SKM-1 (cell line): Measurements from ENCODE around the gene TAS2R1.
"Not testable (repeated sequence)": the region's sequence is repeated elsewhere in the genome, so short reads cannot be mapped to it uniquely, and the experiment has no call there.

ENCODE experiments used
- DNase-seq: peaks from one replicate; lab custom pipeline; 2025; ENCODE audit not compliant: unreplicated experiment; lab: John Stamatoyannopoulos, UW

TAS2R1 gene

GRCh38 chr5:9623661-9624060 lies 6.5 kb downstream of the TAS2R1 start:
- no peak for DNase-seq

DNA sequence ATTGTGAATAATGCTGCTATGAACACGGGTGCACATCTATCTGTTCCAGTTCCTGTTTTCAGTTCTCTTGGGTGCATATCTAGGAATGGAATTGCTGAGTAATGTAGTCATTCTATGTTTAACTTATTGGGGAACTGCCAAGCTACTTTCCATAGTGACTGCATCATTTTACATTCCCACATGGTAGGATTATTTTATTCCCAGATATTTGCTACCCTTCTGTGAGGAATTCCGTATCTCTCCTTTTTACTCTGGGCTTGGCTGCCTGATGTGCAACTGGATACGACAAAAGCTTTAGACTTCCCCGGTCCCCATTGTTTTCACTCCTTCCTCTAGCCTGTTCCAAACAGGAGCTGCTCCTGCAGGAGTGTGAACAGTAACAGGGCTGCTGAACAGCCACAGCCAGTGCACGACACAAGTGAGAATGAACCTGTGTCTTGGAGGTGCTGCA lies 7.2 kb downstream of the TAS2R1 start:
- DNase-seq: no peak

DNA sequence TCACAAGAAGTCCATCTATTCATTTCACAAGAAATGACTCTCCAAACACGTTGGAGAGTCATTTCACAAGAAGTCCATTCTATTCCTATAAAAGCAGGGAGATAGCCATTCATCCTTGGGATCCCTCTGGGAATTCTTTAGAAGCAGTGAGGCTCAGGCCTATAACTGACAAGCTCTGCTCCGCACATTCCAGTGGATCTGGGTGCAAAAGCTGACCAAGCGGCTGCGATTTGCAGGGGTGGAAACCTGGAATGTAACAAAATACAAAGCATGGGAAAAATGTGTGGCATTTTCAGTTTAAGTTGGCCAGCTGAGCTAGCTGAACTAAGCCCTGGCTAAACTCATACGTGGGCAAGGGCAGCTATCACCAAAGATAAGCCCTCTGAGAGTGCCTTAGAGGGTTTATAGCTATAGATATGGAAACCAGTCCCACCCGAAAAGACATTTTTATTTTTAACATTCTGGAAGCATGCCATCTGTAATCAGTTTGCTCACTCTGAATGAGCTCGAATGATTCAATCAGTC lies 8.7 kb downstream of the TAS2R1 start:
- no peak for DNase-seq

DNA sequence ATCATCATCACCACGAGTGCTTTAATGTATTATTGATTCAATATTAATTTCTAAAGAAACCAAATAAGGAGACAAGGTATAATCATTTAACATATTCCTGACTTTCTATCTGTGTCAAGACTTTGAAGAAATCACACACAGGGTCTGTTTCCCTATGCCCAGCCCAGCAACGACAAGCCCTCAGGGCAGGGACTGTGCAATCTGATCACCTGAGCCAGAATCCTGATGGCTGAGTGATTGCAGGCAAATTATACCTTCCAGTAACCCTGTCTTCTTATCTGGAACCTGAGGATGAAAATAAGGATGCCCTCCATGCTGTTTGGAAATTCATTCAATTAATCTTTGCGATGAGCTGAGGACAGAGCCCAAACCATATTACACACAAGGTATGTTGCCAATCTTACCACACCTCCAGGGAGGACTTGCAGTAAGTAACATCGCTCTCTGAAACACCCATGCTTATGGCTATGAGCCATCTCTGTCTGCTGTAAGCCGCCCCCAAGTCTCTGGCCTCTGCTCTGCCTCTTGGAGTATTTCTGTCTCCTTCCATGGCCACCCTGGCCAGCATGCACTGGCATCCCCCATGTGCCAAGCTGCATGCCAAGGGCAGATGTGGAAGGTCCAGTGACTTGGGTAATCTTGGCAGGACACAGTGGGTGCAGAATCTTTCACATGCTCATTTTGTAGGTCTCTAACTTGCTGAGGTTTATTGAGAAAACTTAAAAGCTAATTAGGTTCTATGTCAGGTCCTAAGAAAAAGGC lies 10.6 kb downstream of the TAS2R1 start:
- no peak for DNase-seq

GRCh38 chr5:9617739-9618504 lies 12.2 kb downstream of the TAS2R1 start:
- no peak for DNase-seq

GRCh38 chr5:9617221-9617620 lies 12.9 kb downstream of the TAS2R1 start:
- no peak for DNase-seq

GRCh38 chr5:9615331-9615730 lies 14.8 kb downstream of the TAS2R1 start:
- DNase-seq: no peak

- no peak for DNase-seq
Observed at GRCh38 chr5:9613360-9613759, 16.8 kb downstream of the TAS2R1 start.

GRCh38 chr5:9610969-9611368 lies 19.2 kb downstream of the TAS2R1 start:
- DNase-seq: no peak

- no peak for DNase-seq
Observed at GRCh38 chr5:9610364-9610763, 19.8 kb downstream of the TAS2R1 start.

DNA sequence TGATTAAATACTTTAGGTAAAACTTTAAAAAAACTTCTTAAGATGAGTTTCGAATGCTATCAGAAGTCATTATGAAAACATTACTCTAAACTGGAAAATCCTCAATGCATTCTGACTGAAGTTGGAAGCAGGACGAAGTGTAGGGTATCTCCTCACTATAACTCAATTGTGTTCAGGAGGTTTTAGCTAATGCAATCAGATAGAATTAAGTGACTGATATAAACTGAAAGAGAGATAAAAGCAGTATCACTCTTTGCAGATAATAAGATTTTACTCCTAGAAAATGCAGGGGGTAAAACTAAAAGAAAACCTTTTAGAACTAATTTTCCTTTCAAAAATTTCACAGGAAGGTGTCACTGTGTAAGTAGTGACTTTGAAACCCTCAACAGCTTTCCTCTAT lies 22.1 kb downstream of the TAS2R1 start:
- no peak for DNase-seq

GRCh38 chr5:9605041-9605838 lies 24.9 kb downstream of the TAS2R1 start:
- no peak for DNase-seq

GRCh38 chr5:9604416-9604815 lies 25.7 kb downstream of the TAS2R1 start:
- DNase-seq: no peak

DNA sequence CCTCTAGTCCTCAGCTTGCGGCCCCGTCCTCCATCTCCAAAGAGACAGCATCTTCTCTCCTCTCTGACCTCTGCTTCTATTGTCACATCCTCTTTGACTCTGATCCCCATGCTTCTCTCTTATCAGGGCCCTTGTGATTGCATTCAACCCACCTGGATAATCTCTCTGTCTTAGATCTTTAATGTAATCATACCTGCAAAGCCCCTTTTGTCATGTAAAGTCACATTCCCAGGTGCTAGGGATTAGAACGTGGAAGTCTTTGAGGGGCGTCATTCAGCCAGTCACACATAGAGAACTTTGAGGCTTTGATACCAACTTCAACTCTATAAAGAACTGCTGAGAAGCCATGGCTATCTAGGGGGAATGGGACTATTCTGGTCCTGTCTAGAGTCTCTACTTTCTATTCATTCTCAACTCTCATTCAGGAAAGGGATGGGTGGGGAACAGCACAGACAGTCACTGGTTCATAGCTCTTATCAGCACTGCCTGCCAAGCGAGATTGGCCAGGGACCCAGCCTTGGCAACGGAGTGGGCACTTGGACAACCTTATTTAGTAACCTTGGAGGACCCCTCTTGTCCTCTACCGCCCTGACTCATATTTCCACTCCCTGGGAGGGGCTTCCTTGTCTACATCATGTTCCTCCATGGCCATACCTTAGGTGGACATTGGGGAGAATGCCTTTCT lies 29.0 kb downstream of the TAS2R1 start:
- no peak for DNase-seq

DNA sequence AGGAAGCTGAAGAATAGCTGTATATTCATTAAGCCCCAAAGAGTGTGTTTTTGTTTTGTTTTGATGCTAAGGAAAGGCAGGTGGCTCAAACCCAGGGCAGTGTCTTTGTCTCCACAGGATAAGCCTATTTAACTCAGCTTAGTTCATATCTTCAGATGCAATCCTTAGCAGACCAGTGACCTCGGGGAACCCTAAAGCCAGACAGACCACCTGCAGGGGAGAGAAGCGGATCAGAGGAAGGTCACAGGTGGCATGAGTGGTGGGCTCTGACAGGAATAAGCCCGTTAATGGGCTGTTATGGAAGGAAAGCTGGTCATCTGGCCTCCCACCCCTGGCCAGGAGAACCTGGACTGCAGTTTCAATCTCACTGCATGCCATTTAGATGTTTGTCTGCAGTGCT lies 30.8 kb downstream of the TAS2R1 start:
- no peak for DNase-seq

DNA sequence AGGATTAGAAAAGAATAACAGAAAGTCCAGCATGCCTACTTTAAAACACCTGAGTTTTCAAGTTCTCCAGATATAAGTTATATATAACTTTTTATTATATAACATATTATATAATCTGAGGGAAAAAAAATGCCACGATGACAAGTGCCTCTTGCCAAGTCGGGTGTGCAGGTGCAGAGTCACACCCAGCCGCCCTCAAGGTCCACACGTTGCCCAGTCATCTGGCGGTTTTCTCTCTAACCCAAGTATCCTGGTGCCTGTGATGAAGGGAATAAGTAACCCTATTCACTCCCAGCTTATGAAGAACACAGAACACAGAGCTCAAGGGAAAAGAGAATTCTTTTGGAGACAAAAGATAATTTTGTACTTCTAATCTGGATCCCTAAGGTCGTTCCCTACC lies 31.8 kb downstream of the TAS2R1 start:
- DNase-seq: not testable (repeated sequence)

- DNase-seq: not testable (repeated sequence)
Observed at GRCh38 chr5:9597322-9597721, 32.8 kb downstream of the TAS2R1 start.

DNA sequence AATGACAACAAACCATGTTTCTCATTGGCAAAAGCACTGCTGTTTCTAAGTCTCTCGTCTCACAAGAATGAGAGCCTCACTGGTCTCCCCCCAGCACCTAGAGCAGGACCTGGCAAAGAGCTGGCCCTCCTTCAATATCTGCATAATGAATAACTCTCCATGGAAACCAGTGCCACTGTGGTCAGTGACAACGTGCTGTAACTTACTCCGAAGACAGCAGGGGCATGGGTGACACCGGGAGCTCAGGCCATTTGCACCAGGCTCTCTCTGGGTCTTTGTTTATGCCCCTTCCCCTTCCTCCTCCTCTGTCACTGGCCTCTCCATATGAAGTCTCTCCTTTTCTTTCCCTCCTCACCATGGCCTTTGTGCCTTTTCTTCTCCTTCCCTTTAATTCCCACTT lies 33.3 kb downstream of the TAS2R1 start:
- DNase-seq: no peak

- DNase-seq: no peak
Observed at GRCh38 chr5:9596171-9596780, 33.9 kb downstream of the TAS2R1 start.

DNA sequence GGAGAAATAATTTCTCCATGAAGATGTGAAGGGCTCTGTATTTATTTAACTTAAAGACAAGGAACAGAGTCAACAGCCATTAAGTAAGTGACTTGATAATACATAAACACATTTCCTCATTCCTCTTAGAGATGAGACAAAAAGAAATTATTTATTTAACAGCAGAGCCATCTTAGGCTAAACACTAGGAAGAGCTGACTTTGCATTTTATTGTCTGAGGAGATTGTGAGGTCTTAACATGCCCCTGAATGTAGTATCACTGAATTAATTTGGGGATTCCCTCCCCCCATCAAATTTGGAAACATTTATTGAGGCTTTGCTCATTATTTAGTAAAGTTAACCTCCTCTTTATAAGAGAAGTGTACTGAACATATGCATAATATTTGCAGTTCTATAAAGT lies 35.2 kb downstream of the TAS2R1 start:
- no peak for DNase-seq
